Prostate gland (tissue), 2 donors: ENCODE measurements around the gene BOK.

Experiments used
- CTCF ChIP-seq, 4 experiments: fragments of 200-600 bp in 2 of 4; fragments of 450-650 bp in 2 of 4; sonication (generic) in 2 of 4; IDR thresholded peaks; 1 replicate in 3 of 4; 2 replicates in 1 of 4; pipeline ENCODE4 v1.5.1; 2016 to 2019; ENCODE audit warnings: antibody characterized with exemption in 4 of 4, mild to moderate bottlenecking in 2 of 4, moderate library complexity in 2 of 4
- POLR2A ChIP-seq: fragments of 450-650 bp; IDR thresholded peaks from one replicate; pipeline ENCODE4 v1.6.1; 2016; ENCODE audit warnings: antibody characterized with exemption, mild to moderate bottlenecking

DNA sequence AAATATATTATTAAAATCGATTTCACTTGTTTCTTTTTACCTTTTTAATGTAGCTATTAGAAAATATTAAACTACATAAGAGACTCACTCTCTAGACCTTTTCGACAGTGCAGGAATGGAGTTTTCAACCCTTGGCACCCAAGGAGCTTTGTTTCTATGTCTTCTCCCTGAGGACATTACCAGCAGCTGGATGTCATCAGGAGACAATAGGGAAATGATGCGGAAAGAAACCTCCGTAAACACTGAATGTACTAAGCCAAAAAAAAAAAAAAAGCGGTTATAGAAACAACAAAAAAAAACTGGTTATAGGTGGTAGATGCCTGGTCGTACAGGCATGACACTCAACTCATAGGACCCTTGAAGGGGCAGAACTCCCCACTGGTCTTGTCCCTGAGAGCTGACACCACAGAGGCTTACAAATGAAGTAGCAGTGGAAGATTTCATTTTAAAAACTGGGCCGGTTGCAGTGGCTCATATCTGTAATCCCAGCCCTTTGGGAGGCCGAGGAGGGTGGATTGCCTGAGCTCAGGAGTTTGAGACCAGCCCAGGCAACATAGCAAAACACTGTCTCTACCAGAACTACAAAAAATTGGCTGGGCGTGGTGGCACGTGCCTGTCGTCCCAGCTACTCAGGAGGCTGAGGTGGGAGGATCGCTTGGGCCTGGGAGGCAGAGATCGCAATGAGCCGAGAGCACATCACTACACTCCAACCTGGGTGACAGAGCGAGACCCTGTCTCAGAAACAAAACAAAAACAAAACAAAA lies 54.7 kb downstream of the BOK start:
- no peak for TF ChIP-seq POLR2A
- no peak for TF ChIP-seq CTCF (IDR thresholded peaks at IDR 0.05)
